ENCODE results near the gene PRSS38. TPM values are rescaled to one million over a fixed set of nuclear protein-coding genes. Genes with fewer than 3 reads are reported as not detected.

Gene PRSS38
- total RNA-seq, 1 donor from 2014 or later = not detected

GRCh38 chr1:227796359-227796915 lies 19.0 kb upstream of the PRSS38 start:
- H3K4me1 ChIP-seq = peaks cover 8 to 13% of the 10 kb centered on the region in 2 donors
- no peaks in the 10 kb centered on the region for H3K9me3 ChIP-seq
- no peak for TF ChIP-seq CTCF (IDR thresholded peaks at IDR 0.05)
- H3K4me3 ChIP-seq = no peak overlapping the region
- DNase-seq (ENCODE audit: low spot score in 2 of 2) = no peak
- intact Hi-C loops (cut with DNase I) = no loop called here
- no peaks in the 10 kb centered on the region for H3K27me3 ChIP-seq
- no peak overlapping the region for H3K27ac ChIP-seq
- H3K36me3 ChIP-seq = no peaks in the 10 kb centered on the region

DNA sequence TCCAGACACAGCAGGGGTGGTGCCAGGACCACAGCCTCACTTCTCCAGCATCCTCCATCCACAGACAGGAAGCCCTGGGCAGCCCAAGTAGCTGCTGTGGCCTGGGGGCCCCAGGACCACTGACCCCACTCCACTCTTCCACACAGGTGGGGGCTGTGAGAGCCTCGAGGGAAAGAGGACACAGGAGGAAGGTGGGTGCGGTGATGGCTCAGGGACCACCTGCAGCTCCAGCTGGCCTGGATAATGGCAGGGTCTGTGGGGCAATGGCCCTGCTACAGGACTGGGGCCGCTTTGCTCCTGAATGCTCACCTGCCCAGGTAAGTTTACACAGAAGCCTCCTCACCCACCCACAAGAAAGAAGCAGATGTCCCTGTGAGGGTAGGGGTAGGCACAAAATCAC lies 18.3 kb upstream of the PRSS38 start:
- TF ChIP-seq CTCF (IDR thresholded peaks at IDR 0.05) = no peak
- intact Hi-C loops (cut with DNase I) = no loop called here

DNA sequence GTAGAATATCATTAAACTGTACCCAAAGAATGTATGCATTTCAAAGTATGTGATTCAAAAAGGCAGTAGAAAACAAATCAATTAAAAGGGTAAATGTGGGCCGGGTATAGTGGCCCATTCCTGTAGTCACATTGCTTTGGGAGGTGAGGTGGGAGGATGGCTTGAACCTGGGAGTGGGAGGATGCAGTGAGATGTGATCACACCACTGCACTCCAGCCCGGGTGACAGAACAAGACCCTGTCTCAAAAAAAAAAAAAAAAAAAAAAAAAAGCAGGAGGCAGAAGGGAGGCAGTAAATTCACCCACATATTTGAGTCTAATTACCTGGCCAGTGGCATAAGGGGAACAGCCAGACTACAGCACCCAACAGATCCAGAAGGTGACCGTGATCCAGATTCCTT lies 17.9 kb upstream of the PRSS38 start:
- TF ChIP-seq CTCF (IDR thresholded peaks at IDR 0.05) = no peak
- no peaks in the 10 kb centered on the region for H3K9me3 ChIP-seq
- H3K4me1 ChIP-seq = peaks cover 8 to 13% of the 10 kb centered on the region in 2 donors

More for the DNA sequence above, 18.3 kb upstream of the PRSS38 start:
- H3K27me3 ChIP-seq = no peaks in the 10 kb centered on the region
- peaks cover 8 to 13% of the 10 kb centered on the region in 2 donors for H3K4me1 ChIP-seq
- no peak overlapping the region for H3K4me3 ChIP-seq
- H3K36me3 ChIP-seq = no peaks in the 10 kb centered on the region
- H3K27ac ChIP-seq = no peak overlapping the region
- H3K9me3 ChIP-seq = no peaks in the 10 kb centered on the region
- DNase-seq (ENCODE audit: low spot score in 2 of 2) = no peak

DNA sequence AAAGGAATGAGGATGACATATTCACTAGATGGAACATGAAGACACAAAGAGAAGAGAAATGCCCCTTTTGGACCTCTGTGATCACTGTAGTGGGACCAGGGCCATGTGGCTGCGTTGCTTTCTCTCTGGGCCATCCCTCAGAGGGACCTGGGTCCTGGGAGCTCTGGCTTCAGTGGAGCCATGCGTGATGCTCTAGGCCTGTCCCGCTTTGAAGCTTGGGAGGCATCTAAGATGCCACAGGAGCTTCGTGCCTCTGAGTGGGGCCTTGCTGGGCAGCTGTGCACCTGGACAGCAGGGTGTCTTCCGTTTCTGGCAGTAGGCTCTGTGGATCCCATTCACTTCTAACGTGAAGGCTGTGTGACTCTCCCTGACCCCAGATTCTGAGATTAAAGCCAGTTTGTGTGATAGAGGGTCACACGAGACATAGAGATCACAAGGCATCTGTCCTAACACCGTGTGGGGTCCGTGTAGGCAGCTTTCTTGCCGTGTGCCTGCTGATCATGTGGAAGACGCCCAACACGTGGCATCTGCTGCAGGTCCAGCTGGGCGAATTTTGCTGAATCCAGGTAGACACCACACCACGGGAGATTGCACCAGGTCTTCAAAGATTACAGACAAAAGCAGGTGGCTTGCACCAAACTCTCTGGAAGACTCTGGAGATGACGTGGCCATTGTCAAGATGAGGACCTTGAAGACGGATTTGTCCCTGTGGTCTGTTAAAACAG lies 17.2 kb upstream of the PRSS38 start:
- Histone ChIP-seq H3K36me3 (no peaks in the 10 kb centered on the region), H3K27me3 (no peaks in the 10 kb centered on the region), H3K4me3 (no peak overlapping the region), H3K9me3 (no peaks in the 10 kb centered on the region), H3K27ac (no peak overlapping the region), H3K4me1 (peaks cover 8 to 13% of the 10 kb centered on the region in 2 donors)
- no peak for DNase-seq (ENCODE audit: low spot score in 2 of 2)
- intact Hi-C loops (cut with DNase I) = no loop called here
- no peak for TF ChIP-seq CTCF (IDR thresholded peaks at IDR 0.05)

More for the DNA sequence above, 17.9 kb upstream of the PRSS38 start:
- intact Hi-C loops (cut with DNase I) = no loop called here
- H3K36me3 ChIP-seq = no peaks in the 10 kb centered on the region
- H3K4me3 ChIP-seq = no peak overlapping the region
- no peak overlapping the region for H3K27ac ChIP-seq
- H3K27me3 ChIP-seq = no peaks in the 10 kb centered on the region
- no peak for DNase-seq (ENCODE audit: low spot score in 2 of 2)

- Histone ChIP-seq H3K27me3 (no peaks in the 10 kb centered on the region), H3K4me1 (peaks cover 1 to 2% of the 10 kb centered on the region in 2 donors), H3K36me3 (no peaks in the 10 kb centered on the region), H3K4me3 (no peak overlapping the region), H3K27ac (no peak overlapping the region), H3K9me3 (peaks cover 0 to 4% of the 10 kb centered on the region in 2 donors)
- no peak for DNase-seq (ENCODE audit: low spot score in 2 of 2)
- no peak for TF ChIP-seq CTCF (IDR thresholded peaks at IDR 0.05)
- intact Hi-C loops (cut with DNase I) = no loop called here
Measured at GRCh38 chr1:227799756-227800155, 15.7 kb upstream of the PRSS38 start.
